Endodermal cell (in vitro differentiated cells): Measurements from ENCODE around the gene NAA40. TPM values are rescaled to one million over a fixed set of nuclear protein-coding genes. Genes with fewer than 3 reads are reported as not detected.

Source experiments
- DNase-seq: peaks from one replicate; pipeline ENCODE4 v3.0.0-alpha.2; 2017
- H3K27ac ChIP-seq: 2 replicates; pipeline ENCODE4 v1.5.1; 2013; ENCODE audit warnings: mild to moderate bottlenecking, low read depth, low read length, moderate library complexity
- H3K27me3 ChIP-seq: 2 replicates; pipeline ENCODE4 v1.6.1; 2013; ENCODE audit warnings: mild to moderate bottlenecking, low read length, moderate library complexity; ENCODE audit not compliant: insufficient read depth, control insufficient read depth, poor library complexity, severe bottlenecking
- H3K36me3 ChIP-seq: 2 replicates; pipeline ENCODE4 v1.7.0; 2013; ENCODE audit warnings: mild to moderate bottlenecking, low read length, moderate library complexity; ENCODE audit not compliant: control insufficient read depth, insufficient read depth
- H3K4me1 ChIP-seq: one replicate; pipeline ENCODE4 v1.7.0; 2013; ENCODE audit warnings: low read length; ENCODE audit not compliant: control insufficient read depth, insufficient read depth
- H3K4me3 ChIP-seq: 2 replicates; pipeline ENCODE4 v1.5.1; 2013; ENCODE audit warnings: mild to moderate bottlenecking, low read length, moderate library complexity
- H3K9ac ChIP-seq: 2 replicates; pipeline ENCODE4 v1.6.1; 2013; ENCODE audit warnings: mild to moderate bottlenecking, low read length, moderate library complexity; ENCODE audit not compliant: poor library complexity, severe bottlenecking; ENCODE audit errors: extremely low read depth
- H3K9me3 ChIP-seq: 2 replicates; pipeline ENCODE4 v1.6.1; 2013; ENCODE audit warnings: mild to moderate bottlenecking, low read length, moderate library complexity; ENCODE audit not compliant: control insufficient read depth
- H3K27ac Mint-ChIP-seq: 2 replicates; pipeline ENCODE4 v1.8.0; 2020; ENCODE audit warnings: mixed read lengths
- H3K27me3 Mint-ChIP-seq: 2 replicates; pipeline ENCODE4 v1.8.0; 2021; ENCODE audit warnings: mild to moderate bottlenecking, mixed read lengths; ENCODE audit not compliant: insufficient read depth
- H3K36me3 Mint-ChIP-seq: 2 replicates; pipeline ENCODE4 v1.8.0; 2020; ENCODE audit warnings: low read depth, mixed read lengths
- H3K4me1 Mint-ChIP-seq: 2 replicates; pipeline ENCODE4 v1.8.0; 2020; ENCODE audit warnings: mixed read lengths
- H3K4me3 Mint-ChIP-seq: 2 replicates; pipeline ENCODE4 v1.8.0; 2020; ENCODE audit warnings: mild to moderate bottlenecking, moderate library complexity, mixed read lengths
- H3K9me3 Mint-ChIP-seq: 2 replicates; pipeline ENCODE4 v1.8.0; 2020; ENCODE audit warnings: mild to moderate bottlenecking, mixed read lengths
- CTCF ChIP-seq: fragments of 200-600 bp; sonication (generic); conservative IDR thresholded peaks from 2 replicates; pipeline ENCODE4 v1.5.0; 2021; ENCODE audit warnings: antibody characterized with exemption, mild to moderate bottlenecking
- WGBS, 2 experiments: methylation state at CpG; one replicate each; pipeline versions ENCODE4 v1.1.5 to v1.1.7; 2013; ENCODE audit warnings: missing lambda C conversion rate in 2 of 2, mixed read lengths in 1 of 2; ENCODE audit not compliant: insufficient coverage in 1 of 2, insufficient read length in 1 of 2; 5-methylcytosine and 5-hydroxymethylcytosine counted together
- total RNA-seq, 2 donors: library from RNA; stranded (reverse); fragmentation: NEBNext Ultra II Directional in 1 of 2; extraction: Animal tissue kit (Norgen Biotek cat#: 25700) in 1 of 2; gene quantifications; 2 replicates in 1 of 2; 3 replicates in 1 of 2; pipeline ENCODE4 v1.2.1, GENCODE V29; 2021

Gene NAA40
- total RNA-seq, 2 donors from 2014 or later, result 47.2 to 53.5 TPM

DNA sequence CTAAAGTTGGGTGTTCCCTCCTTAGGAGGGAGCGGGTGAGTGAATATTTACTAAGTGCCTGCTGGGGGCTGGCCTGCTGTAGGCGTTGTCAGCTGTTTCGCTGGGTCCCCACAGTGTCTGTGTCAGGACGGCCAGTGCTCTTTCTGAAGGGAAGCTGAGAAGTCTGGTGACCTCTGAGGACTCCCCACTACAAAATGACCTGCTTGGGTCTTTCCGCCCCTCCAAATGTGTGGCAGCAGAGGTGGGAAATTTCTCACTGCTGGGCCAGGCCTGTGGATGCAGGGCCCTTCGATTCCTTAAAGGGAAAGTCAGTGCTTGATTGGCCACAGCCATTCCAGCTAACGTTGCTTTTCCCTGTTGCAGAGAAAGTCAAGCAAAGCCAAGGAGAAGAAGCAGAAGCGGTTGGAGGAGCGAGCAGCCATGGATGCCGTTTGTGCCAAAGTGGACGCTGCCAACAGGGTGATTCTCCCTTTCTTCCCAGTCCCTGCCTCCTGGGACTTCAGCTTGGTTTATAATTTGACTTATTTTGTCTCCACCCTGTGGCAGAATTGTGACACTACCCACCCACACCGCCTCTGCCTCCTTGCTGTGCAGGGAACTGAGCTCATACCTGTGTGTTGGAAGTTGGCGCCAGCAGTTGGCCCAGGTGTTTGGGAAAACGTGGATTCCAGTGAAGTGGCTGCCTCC is 6.8 kb downstream of the NAA40 start:
- 71 to 78% methylated on average over 13 to 14 of the region's 14 CpGs for WGBS, 2 experiments
- no peak overlapping the region for H3K9ac ChIP-seq
- peaks cover 28% of the 10 kb centered on the region for H3K4me1 Mint-ChIP-seq

GRCh38 chr11:63951779-63952536 is 13.2 kb downstream of the NAA40 start:
- H3K36me3 Mint-ChIP-seq, result peaks cover 76% of the 10 kb centered on the region
- H3K9ac ChIP-seq, result no peak overlapping the region
- no peaks in the 10 kb centered on the region for H3K27me3 ChIP-seq
- no peaks in the 10 kb centered on the region for H3K4me1 ChIP-seq
- H3K4me3 ChIP-seq, result no peak overlapping the region
- DNase-seq, result no peak
- no peak overlapping the region for H3K27ac ChIP-seq
- no peaks in the 10 kb centered on the region for H3K27me3 Mint-ChIP-seq
- peaks cover 70% of the 10 kb centered on the region for H3K36me3 ChIP-seq
- no peak for TF ChIP-seq CTCF
- H3K27ac Mint-ChIP-seq, result peak overlapping the region; percentile 79
- no peaks in the 10 kb centered on the region for H3K9me3 ChIP-seq
- 91 to 93% methylated on average over 20 of the region's 20 CpGs for WGBS, 2 experiments
- no peak overlapping the region for H3K4me3 Mint-ChIP-seq
- peaks cover 15% of the 10 kb centered on the region for H3K4me1 Mint-ChIP-seq
- no peaks in the 10 kb centered on the region for H3K9me3 Mint-ChIP-seq

More for the DNA sequence above, 6.8 kb downstream of the NAA40 start:
- peak; percentile 90 for DNase-seq
- Histone ChIP-seq H3K9me3 (no peaks in the 10 kb centered on the region), H3K27ac (no peak overlapping the region), H3K4me1 (peaks cover 7% of the 10 kb centered on the region), H3K4me3 (no peak overlapping the region), H3K27me3 (no peaks in the 10 kb centered on the region), H3K36me3 (peaks cover 43% of the 10 kb centered on the region)
- peaks cover 41% of the 10 kb centered on the region for H3K36me3 Mint-ChIP-seq
- no peaks in the 10 kb centered on the region for H3K9me3 Mint-ChIP-seq
- peak overlapping the region; percentile 82 for H3K27ac Mint-ChIP-seq
- H3K27me3 Mint-ChIP-seq, result no peaks in the 10 kb centered on the region
- peak; percentile 79 for TF ChIP-seq CTCF
- no peak overlapping the region for H3K4me3 Mint-ChIP-seq

- Histone ChIP-seq H3K9me3 (no peaks in the 10 kb centered on the region), H3K27me3 (no peaks in the 10 kb centered on the region), H3K4me3 (no peak overlapping the region), H3K36me3 (peaks cover 64% of the 10 kb centered on the region), H3K27ac (no peak overlapping the region), H3K4me1 (no peaks in the 10 kb centered on the region), H3K9ac (no peak overlapping the region)
- 99 to 100% methylated on average over 3 to 4 of the region's 4 CpGs for WGBS, 2 experiments
- Mint-ChIP-seq H3K9me3 (no peaks in the 10 kb centered on the region), H3K4me3 (no peak overlapping the region), H3K4me1 (peaks cover 15% of the 10 kb centered on the region), H3K36me3 (peaks cover 77% of the 10 kb centered on the region), H3K27me3 (no peaks in the 10 kb centered on the region), H3K27ac (peak overlapping the region; percentile 79)
- no peak for DNase-seq
- no peak for TF ChIP-seq CTCF
Observed at GRCh38 chr11:63952570-63952969, 13.8 kb downstream of the NAA40 start.
